Activated naive CD8-positive, alpha-beta T cell (primary cell): Measurements from ENCODE around the gene ACOD1.

ENCODE experiments used
- H3K27ac Mint-ChIP-seq: one replicate; pipeline ENCODE4 v1.8.0; 2021; ENCODE audit warnings: mixed read lengths
- H3K27me3 Mint-ChIP-seq: one replicate; pipeline ENCODE4 v1.8.0; 2021; ENCODE audit warnings: mixed read lengths
- H3K36me3 Mint-ChIP-seq: one replicate; pipeline ENCODE4 v1.8.0; 2021; ENCODE audit warnings: mixed read lengths
- H3K4me1 Mint-ChIP-seq: one replicate; pipeline ENCODE4 v1.8.0; 2021; ENCODE audit warnings: low read depth, mixed read lengths
- H3K4me3 Mint-ChIP-seq: one replicate; pipeline ENCODE4 v1.8.0; 2021; ENCODE audit warnings: mild to moderate bottlenecking, mixed read lengths
- H3K9me3 Mint-ChIP-seq: one replicate; pipeline ENCODE4 v1.8.0; 2021; ENCODE audit warnings: low read depth, mixed read lengths

ACOD1 gene

GRCh38 chr13:76993021-76993420 is 44.7 kb downstream of the ACOD1 start:
- Mint-ChIP-seq H3K27me3 (no peaks in the 10 kb centered on the region), H3K4me1 (peaks cover 51% of the 10 kb centered on the region), H3K36me3 (peaks cover 7% of the 10 kb centered on the region), H3K9me3 (no peaks in the 10 kb centered on the region), H3K4me3 (peak overlapping the region; percentile 97), H3K27ac (peak overlapping the region; percentile 96)

- Mint-ChIP-seq H3K27me3 (no peaks in the 10 kb centered on the region), H3K4me1 (peaks cover 56% of the 10 kb centered on the region), H3K4me3 (peak overlapping the region; percentile 97), H3K9me3 (no peaks in the 10 kb centered on the region), H3K27ac (peak overlapping the region; percentile 96), H3K36me3 (peaks cover 7% of the 10 kb centered on the region)
Observed at GRCh38 chr13:76993473-76993872, 45.2 kb downstream of the ACOD1 start.

GRCh38 chr13:76994281-76994680 is 46.0 kb downstream of the ACOD1 start:
- H3K27ac Mint-ChIP-seq: peak overlapping the region; percentile 73
- peaks cover 7% of the 10 kb centered on the region for H3K36me3 Mint-ChIP-seq
- H3K9me3 Mint-ChIP-seq: no peaks in the 10 kb centered on the region
- peak overlapping the region; percentile 97 for H3K4me3 Mint-ChIP-seq
- peaks cover 56% of the 10 kb centered on the region for H3K4me1 Mint-ChIP-seq
- H3K27me3 Mint-ChIP-seq: no peaks in the 10 kb centered on the region

- Mint-ChIP-seq H3K4me3 (no peak overlapping the region), H3K4me1 (peaks cover 48% of the 10 kb centered on the region), H3K9me3 (no peaks in the 10 kb centered on the region), H3K36me3 (peaks cover 9% of the 10 kb centered on the region), H3K27me3 (no peaks in the 10 kb centered on the region), H3K27ac (no peak overlapping the region)
Observed at GRCh38 chr13:77000475-77000874, 52.2 kb downstream of the ACOD1 start.

GRCh38 chr13:77001540-77001939 is 53.2 kb downstream of the ACOD1 start:
- peak overlapping the region; percentile 86 for H3K27ac Mint-ChIP-seq
- H3K9me3 Mint-ChIP-seq: no peaks in the 10 kb centered on the region
- no peaks in the 10 kb centered on the region for H3K27me3 Mint-ChIP-seq
- peaks cover 45% of the 10 kb centered on the region for H3K4me1 Mint-ChIP-seq
- H3K36me3 Mint-ChIP-seq: peaks cover 6% of the 10 kb centered on the region
- no peak overlapping the region for H3K4me3 Mint-ChIP-seq

GRCh38 chr13:77001963-77002587 is 53.8 kb downstream of the ACOD1 start:
- Mint-ChIP-seq H3K27ac (peak overlapping the region; percentile 86), H3K9me3 (no peaks in the 10 kb centered on the region), H3K27me3 (no peaks in the 10 kb centered on the region), H3K36me3 (peaks cover 4% of the 10 kb centered on the region), H3K4me3 (no peak overlapping the region), H3K4me1 (peaks cover 47% of the 10 kb centered on the region)

GRCh38 chr13:77002590-77003190 is 54.4 kb downstream of the ACOD1 start:
- Mint-ChIP-seq H3K27ac (peak overlapping the region; percentile 50), H3K4me1 (peaks cover 52% of the 10 kb centered on the region), H3K36me3 (peaks cover 4% of the 10 kb centered on the region), H3K9me3 (no peaks in the 10 kb centered on the region), H3K4me3 (no peak overlapping the region), H3K27me3 (no peaks in the 10 kb centered on the region)
